Limb (tissue), 2 donors: ENCODE measurements around the gene DGKE.

Experiments used
- DNase-seq, 2 donors: peaks; one replicate each; pipeline ENCODE4 v3.0.0-alpha.2; 2016; ENCODE audit errors: extremely low spot score in 2 of 2

DGKE gene

GRCh38 chr17:56833809-56834379, at the start of gene DGKE, which contains the start of gene C17orf67:
Gene DGKE (plus strand): TSS chr17:56834151. CDS start chr17:56834796, 645 bp downstream.
Gene C17orf67 (minus strand): TSS chr17:56833920. CDS start chr17:56815810, 18,110 bp downstream.
- peak; percentile 94 to 99 for DNase-seq

GRCh38 chr17:56785405-56785804, 48.5 kb upstream of the DGKE start:
- no peak for DNase-seq

GRCh38 chr17:56785997-56786680, 47.8 kb upstream of the DGKE start:
- no peak for DNase-seq

GRCh38 chr17:56786989-56787482, 46.9 kb upstream of the DGKE start:
- DNase-seq = no peak

- DNase-seq = no peak
These were observed 41.7 kb upstream of the DGKE start for GRCh38 chr17:56792267-56792666.

- no peak for DNase-seq
These were observed 40.4 kb upstream of the DGKE start for GRCh38 chr17:56793531-56793930.

- no peak for DNase-seq
These were observed 40.0 kb upstream of the DGKE start for GRCh38 chr17:56793957-56794356.

- DNase-seq = no peak
These were observed 38.6 kb upstream of the DGKE start for GRCh38 chr17:56795221-56795865.

- no peak for DNase-seq
These were observed 37.4 kb upstream of the DGKE start for GRCh38 chr17:56796536-56796935.

GRCh38 chr17:56798916-56799315, 35.0 kb upstream of the DGKE start:
- DNase-seq = no peak

GRCh38 chr17:56801459-56802178, 32.3 kb upstream of the DGKE start:
- DNase-seq = no peak

- no peak for DNase-seq
These were observed 30.9 kb upstream of the DGKE start for GRCh38 chr17:56803071-56803470.

GRCh38 chr17:56804454-56804853, 29.5 kb upstream of the DGKE start:
- no peak for DNase-seq

- no peak for DNase-seq
These were observed 27.0 kb upstream of the DGKE start for GRCh38 chr17:56806949-56807348.

- no peak for DNase-seq
These were observed 26.2 kb upstream of the DGKE start for GRCh38 chr17:56807723-56808122.

- peak in 1 of 2 donors; percentile 27 for DNase-seq
These were observed 25.4 kb upstream of the DGKE start for GRCh38 chr17:56808503-56808902.

GRCh38 chr17:56809106-56809819, 24.7 kb upstream of the DGKE start:
- no peak for DNase-seq

- no peak for DNase-seq
These were observed 24.2 kb upstream of the DGKE start for GRCh38 chr17:56809820-56810179.

GRCh38 chr17:56810343-56810742, 23.6 kb upstream of the DGKE start:
- DNase-seq = peak; percentile 38 to 52

- DNase-seq = no peak
These were observed 22.8 kb upstream of the DGKE start for GRCh38 chr17:56810891-56811775.
